ENCODE results near the gene DTL.
A peak's percentile ranks its signal among the peaks of the same experiment; 100 is the strongest.
"Not testable (repeated sequence)": the region's sequence is repeated elsewhere in the genome, so short reads cannot be mapped to it uniquely, and the experiment has no call there.

DTL gene

GRCh38 chr1:212035123-212035834, at the start of gene DTL, which contains the start of gene INTS7:
TSS of gene DTL (plus strand) at chr1:212035748. CDS start at chr1:212035891, 143 bp downstream.
TSS of gene INTS7 (minus strand) at chr1:212035557. CDS start at chr1:212035437, 120 bp downstream.
- H3K27me3 ChIP-seq (ENCODE audit: control insufficient read depth in 1 of 2, insufficient read depth in 2 of 2, low read length in 2 of 2): no peaks in the 10 kb centered on the region
- H3K4me1 ChIP-seq (ENCODE audit: control insufficient read depth, insufficient read depth, low read length): peaks cover 5% of the 10 kb centered on the region
- no peaks in the 10 kb centered on the region for H3K36me3 ChIP-seq (ENCODE audit: control insufficient read depth in 2 of 2, insufficient read depth in 2 of 2, low read length in 2 of 2)
- H3K4me3 ChIP-seq (ENCODE audit: low read length in 2 of 2): peak within 1 kb of the TSS; percentile 90 to 94
- H3K9me3 ChIP-seq (ENCODE audit: control insufficient read depth in 2 of 2, low read length in 2 of 2): no peaks in the 10 kb centered on the region
- peak within 1 kb of the TSS; percentile 70 to 81 for H3K9ac ChIP-seq (ENCODE audit: low read length in 2 of 2)
- peak within 1 kb of the TSS; percentile 74 for H3K27ac ChIP-seq (ENCODE audit: low read length)

GRCh38 chr1:211986628-211987254, 48.8 kb upstream of the DTL start:
- H3K36me3 ChIP-seq (ENCODE audit: control insufficient read depth in 2 of 2, insufficient read depth in 2 of 2, low read length in 2 of 2): peaks cover 0 to 12% of the 10 kb centered on the region in 2 donors
- no peaks in the 10 kb centered on the region for H3K9me3 ChIP-seq (ENCODE audit: control insufficient read depth in 2 of 2, low read length in 2 of 2)
- H3K4me1 ChIP-seq (ENCODE audit: control insufficient read depth, insufficient read depth, low read length): no peaks in the 10 kb centered on the region
- H3K9ac ChIP-seq (ENCODE audit: low read length in 2 of 2): no peak overlapping the region
- no peak overlapping the region for H3K27ac ChIP-seq (ENCODE audit: low read length)
- no peaks in the 10 kb centered on the region for H3K27me3 ChIP-seq (ENCODE audit: control insufficient read depth in 1 of 2, insufficient read depth in 2 of 2, low read length in 2 of 2)
- H3K4me3 ChIP-seq (ENCODE audit: low read length in 2 of 2): no peak overlapping the region

- Histone ChIP-seq H3K4me1 (ENCODE audit: control insufficient read depth, insufficient read depth, low read length) (no peaks in the 10 kb centered on the region), H3K27ac (ENCODE audit: low read length) (no peak overlapping the region), H3K36me3 (ENCODE audit: control insufficient read depth in 2 of 2, insufficient read depth in 2 of 2, low read length in 2 of 2) (peaks cover 0 to 2% of the 10 kb centered on the region in 2 donors), H3K9ac (ENCODE audit: low read length in 2 of 2) (no peak overlapping the region), H3K4me3 (ENCODE audit: low read length in 2 of 2) (no peak overlapping the region), H3K27me3 (ENCODE audit: control insufficient read depth in 1 of 2, insufficient read depth in 2 of 2, low read length in 2 of 2) (no peaks in the 10 kb centered on the region), H3K9me3 (ENCODE audit: control insufficient read depth in 2 of 2, low read length in 2 of 2) (no peaks in the 10 kb centered on the region)
These were observed 43.9 kb upstream of the DTL start for GRCh38 chr1:211991695-211992094.

- H3K36me3 ChIP-seq (ENCODE audit: control insufficient read depth in 2 of 2, insufficient read depth in 2 of 2, low read length in 2 of 2); H3K4me1 ChIP-seq (ENCODE audit: control insufficient read depth, insufficient read depth, low read length); H3K9ac ChIP-seq (ENCODE audit: low read length in 2 of 2); H3K9me3 ChIP-seq (ENCODE audit: control insufficient read depth in 2 of 2, low read length in 2 of 2); H3K4me3 ChIP-seq (ENCODE audit: low read length in 2 of 2); H3K27ac ChIP-seq (ENCODE audit: low read length); H3K27me3 ChIP-seq (ENCODE audit: control insufficient read depth in 1 of 2, insufficient read depth in 2 of 2, low read length in 2 of 2): not testable (repeated sequence)
These were observed 38.1 kb upstream of the DTL start for GRCh38 chr1:211997426-211997825.

- Histone ChIP-seq H3K27ac (ENCODE audit: low read length) (no peak overlapping the region), H3K9me3 (ENCODE audit: control insufficient read depth in 2 of 2, low read length in 2 of 2) (no peaks in the 10 kb centered on the region), H3K36me3 (ENCODE audit: control insufficient read depth in 2 of 2, insufficient read depth in 2 of 2, low read length in 2 of 2) (peaks cover 0 to under 1% of the 10 kb centered on the region in 2 donors), H3K27me3 (ENCODE audit: control insufficient read depth in 1 of 2, insufficient read depth in 2 of 2, low read length in 2 of 2) (no peaks in the 10 kb centered on the region), H3K4me3 (ENCODE audit: low read length in 2 of 2) (no peak overlapping the region), H3K9ac (ENCODE audit: low read length in 2 of 2) (no peak overlapping the region), H3K4me1 (ENCODE audit: control insufficient read depth, insufficient read depth, low read length) (no peaks in the 10 kb centered on the region)
These were observed 33.0 kb upstream of the DTL start for GRCh38 chr1:212002536-212002935.

- no peak overlapping the region for H3K9ac ChIP-seq (ENCODE audit: low read length in 2 of 2)
- peaks cover 0 to 6% of the 10 kb centered on the region in 2 donors for H3K36me3 ChIP-seq (ENCODE audit: control insufficient read depth in 2 of 2, insufficient read depth in 2 of 2, low read length in 2 of 2)
- H3K4me3 ChIP-seq (ENCODE audit: low read length in 2 of 2): no peak overlapping the region
These were observed 30.5 kb upstream of the DTL start for GRCh38 chr1:212004895-212005608.

GRCh38 chr1:212007178-212007577, 28.4 kb upstream of the DTL start:
- Histone ChIP-seq H3K36me3 (ENCODE audit: control insufficient read depth in 2 of 2, insufficient read depth in 2 of 2, low read length in 2 of 2) (peaks cover 0 to 6% of the 10 kb centered on the region in 2 donors), H3K4me1 (ENCODE audit: control insufficient read depth, insufficient read depth, low read length) (no peaks in the 10 kb centered on the region), H3K4me3 (ENCODE audit: low read length in 2 of 2) (no peak overlapping the region), H3K27ac (ENCODE audit: low read length) (no peak overlapping the region), H3K9ac (ENCODE audit: low read length in 2 of 2) (no peak overlapping the region), H3K9me3 (ENCODE audit: control insufficient read depth in 2 of 2, low read length in 2 of 2) (no peaks in the 10 kb centered on the region), H3K27me3 (ENCODE audit: control insufficient read depth in 1 of 2, insufficient read depth in 2 of 2, low read length in 2 of 2) (no peaks in the 10 kb centered on the region)

More at GRCh38 chr1:212004895-212005608, 30.5 kb upstream of the DTL start:
- Histone ChIP-seq H3K9me3 (ENCODE audit: control insufficient read depth in 2 of 2, low read length in 2 of 2) (no peaks in the 10 kb centered on the region), H3K27me3 (ENCODE audit: control insufficient read depth in 1 of 2, insufficient read depth in 2 of 2, low read length in 2 of 2) (no peaks in the 10 kb centered on the region), H3K4me1 (ENCODE audit: control insufficient read depth, insufficient read depth, low read length) (no peaks in the 10 kb centered on the region), H3K27ac (ENCODE audit: low read length) (no peak overlapping the region)

GRCh38 chr1:212007886-212008285, 27.7 kb upstream of the DTL start:
- no peaks in the 10 kb centered on the region for H3K9me3 ChIP-seq (ENCODE audit: control insufficient read depth in 2 of 2, low read length in 2 of 2)
- no peak overlapping the region for H3K27ac ChIP-seq (ENCODE audit: low read length)
- peaks cover 0 to 6% of the 10 kb centered on the region in 2 donors for H3K36me3 ChIP-seq (ENCODE audit: control insufficient read depth in 2 of 2, insufficient read depth in 2 of 2, low read length in 2 of 2)
- no peaks in the 10 kb centered on the region for H3K4me1 ChIP-seq (ENCODE audit: control insufficient read depth, insufficient read depth, low read length)
- H3K9ac ChIP-seq (ENCODE audit: low read length in 2 of 2): no peak overlapping the region
- H3K27me3 ChIP-seq (ENCODE audit: control insufficient read depth in 1 of 2, insufficient read depth in 2 of 2, low read length in 2 of 2): no peaks in the 10 kb centered on the region
- H3K4me3 ChIP-seq (ENCODE audit: low read length in 2 of 2): no peak overlapping the region

GRCh38 chr1:212009561-212009960, 26.0 kb upstream of the DTL start:
- no peaks in the 10 kb centered on the region for H3K27me3 ChIP-seq (ENCODE audit: control insufficient read depth in 1 of 2, insufficient read depth in 2 of 2, low read length in 2 of 2)
- H3K9ac ChIP-seq (ENCODE audit: low read length in 2 of 2): no peak overlapping the region
- peaks cover 0 to 6% of the 10 kb centered on the region in 2 donors for H3K36me3 ChIP-seq (ENCODE audit: control insufficient read depth in 2 of 2, insufficient read depth in 2 of 2, low read length in 2 of 2)
- no peaks in the 10 kb centered on the region for H3K9me3 ChIP-seq (ENCODE audit: control insufficient read depth in 2 of 2, low read length in 2 of 2)
- no peak overlapping the region for H3K27ac ChIP-seq (ENCODE audit: low read length)
- H3K4me3 ChIP-seq (ENCODE audit: low read length in 2 of 2): no peak overlapping the region
- no peaks in the 10 kb centered on the region for H3K4me1 ChIP-seq (ENCODE audit: control insufficient read depth, insufficient read depth, low read length)

GRCh38 chr1:212010004-212010403, 25.5 kb upstream of the DTL start:
- Histone ChIP-seq H3K36me3 (ENCODE audit: control insufficient read depth in 2 of 2, insufficient read depth in 2 of 2, low read length in 2 of 2) (peaks cover 0 to 6% of the 10 kb centered on the region in 2 donors), H3K27ac (ENCODE audit: low read length) (no peak overlapping the region)

More at GRCh38 chr1:212010004-212010403, 25.5 kb upstream of the DTL start:
- Histone ChIP-seq H3K27me3 (ENCODE audit: control insufficient read depth in 1 of 2, insufficient read depth in 2 of 2, low read length in 2 of 2) (no peaks in the 10 kb centered on the region), H3K9me3 (ENCODE audit: control insufficient read depth in 2 of 2, low read length in 2 of 2) (no peaks in the 10 kb centered on the region), H3K4me3 (ENCODE audit: low read length in 2 of 2) (no peak overlapping the region), H3K9ac (ENCODE audit: low read length in 2 of 2) (no peak overlapping the region), H3K4me1 (ENCODE audit: control insufficient read depth, insufficient read depth, low read length) (no peaks in the 10 kb centered on the region)
